Stomach (tissue), 4 donors: ENCODE results near the gene FHOD3.

ENCODE experiments used
- EP300 ChIP-seq: sonication (generic); formaldehyde crosslinking; IDR thresholded peaks from one replicate; pipeline ENCODE4 v1.6.1; 2017; ENCODE audit warnings: antibody characterized with exemption
- POLR2A ChIP-seq, 4 donors: fragments of 450-650 bp; IDR thresholded peaks; one replicate each; pipeline ENCODE4 v1.6.1; 2016; ENCODE audit warnings: antibody characterized with exemption in 4 of 4, control low read depth in 2 of 4, mild to moderate bottlenecking in 1 of 4, moderate library complexity in 1 of 4
- POLR2AphosphoS5 ChIP-seq, 3 donors: sonication (generic); formaldehyde crosslinking; IDR thresholded peaks; one replicate each; pipeline ENCODE4 v1.6.1; 2016; ENCODE audit warnings: antibody characterized with exemption in 3 of 3
- TF ChIP-seq, protein P1 (sequence below), 7 experiments: fragments of 450-650 bp in 4 of 7; fragments of 200-600 bp in 3 of 7; sonication (generic) in 3 of 7; IDR thresholded peaks; one replicate each; pipeline ENCODE4 v1.5.1; 2016 to 2019; ENCODE audit warnings: antibody characterized with exemption in 7 of 7, control low read depth in 2 of 7, mild to moderate bottlenecking in 1 of 7

DNA sequence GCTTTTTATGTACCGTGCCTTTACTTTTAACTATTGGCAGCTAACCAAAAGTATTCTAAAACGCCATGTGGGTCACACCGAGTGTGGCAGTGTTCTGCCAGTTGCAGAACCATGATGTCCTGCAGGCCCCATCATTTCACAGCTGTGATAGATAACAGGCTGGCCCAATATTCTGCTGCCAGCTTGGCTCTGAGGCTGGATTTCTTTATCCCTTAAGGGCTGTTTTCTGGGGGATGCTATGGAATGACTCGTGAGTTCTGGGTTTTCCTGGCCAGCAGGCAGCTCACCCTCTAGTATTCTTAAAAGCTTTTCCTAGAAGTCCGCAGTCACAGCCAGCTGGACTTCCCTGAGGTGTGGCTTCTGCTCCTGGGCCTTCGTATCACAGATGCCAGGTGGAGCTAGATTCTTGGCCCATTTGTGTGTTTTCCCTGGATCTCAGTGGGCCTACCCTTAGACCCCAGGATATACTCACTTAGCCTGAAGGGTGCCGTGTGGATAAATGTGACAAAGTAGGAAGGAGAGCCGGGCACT lies 41.0 kb downstream of the FHOD3 start:
- TF ChIP-seq POLR2A (IDR thresholded peaks at IDR 0.05) (no peak), POLR2AphosphoS5 (IDR thresholded peaks at IDR 0.05) (no peak), EP300 (no peak)
- TF ChIP-seq, protein P1, sequence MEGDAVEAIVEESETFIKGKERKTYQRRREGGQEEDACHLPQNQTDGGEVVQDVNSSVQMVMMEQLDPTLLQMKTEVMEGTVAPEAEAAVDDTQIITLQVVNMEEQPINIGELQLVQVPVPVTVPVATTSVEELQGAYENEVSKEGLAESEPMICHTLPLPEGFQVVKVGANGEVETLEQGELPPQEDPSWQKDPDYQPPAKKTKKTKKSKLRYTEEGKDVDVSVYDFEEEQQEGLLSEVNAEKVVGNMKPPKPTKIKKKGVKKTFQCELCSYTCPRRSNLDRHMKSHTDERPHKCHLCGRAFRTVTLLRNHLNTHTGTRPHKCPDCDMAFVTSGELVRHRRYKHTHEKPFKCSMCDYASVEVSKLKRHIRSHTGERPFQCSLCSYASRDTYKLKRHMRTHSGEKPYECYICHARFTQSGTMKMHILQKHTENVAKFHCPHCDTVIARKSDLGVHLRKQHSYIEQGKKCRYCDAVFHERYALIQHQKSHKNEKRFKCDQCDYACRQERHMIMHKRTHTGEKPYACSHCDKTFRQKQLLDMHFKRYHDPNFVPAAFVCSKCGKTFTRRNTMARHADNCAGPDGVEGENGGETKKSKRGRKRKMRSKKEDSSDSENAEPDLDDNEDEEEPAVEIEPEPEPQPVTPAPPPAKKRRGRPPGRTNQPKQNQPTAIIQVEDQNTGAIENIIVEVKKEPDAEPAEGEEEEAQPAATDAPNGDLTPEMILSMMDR (IDR thresholded peaks at IDR 0.05), result no peak
